Erythroblast (primary cell): ENCODE results near the gene YWHAG.

Experiments
- GATA1 ChIP-seq: IDR thresholded peaks from 2 replicates; pipeline ENCODE4 v1.6.1; 2011; ENCODE audit warnings: low read depth, mild to moderate bottlenecking, control low read depth, low read length, moderate library complexity
- POLR2A ChIP-seq: IDR thresholded peaks from 2 replicates; pipeline ENCODE4 v1.6.1; 2011; ENCODE audit warnings: mild to moderate bottlenecking, low read length

DNA sequence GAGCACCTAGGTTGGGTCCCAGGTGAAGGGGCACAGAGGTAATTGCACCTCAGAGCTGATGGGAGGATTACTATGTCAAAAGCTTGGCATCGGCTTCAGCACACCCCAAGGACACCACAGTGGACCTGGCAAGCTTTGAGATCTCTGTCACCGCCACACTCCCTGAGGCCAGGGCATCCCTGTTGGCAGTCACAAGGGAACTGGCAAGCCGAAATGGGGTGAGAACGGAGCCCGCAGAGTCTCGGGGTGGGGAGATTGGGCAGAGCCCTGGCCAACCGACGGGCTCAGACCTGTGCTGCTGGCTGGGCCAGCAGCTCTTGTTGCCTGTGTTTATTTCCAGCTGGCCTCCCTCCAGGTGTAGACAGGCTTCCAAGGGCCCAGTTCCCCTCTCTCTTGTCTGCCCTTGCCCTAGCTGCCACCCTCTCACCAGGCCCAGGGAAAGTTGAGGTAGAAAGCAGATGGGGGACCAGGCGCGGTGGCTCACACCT lies 53.9 kb downstream of the YWHAG start:
- TF ChIP-seq POLR2A (no peak), GATA1 (no peak)
